GM12892 (cell line): ENCODE results near the gene ALG5.

Experiments
- POLR2A ChIP-seq: IDR thresholded peaks from 2 replicates; pipeline ENCODE4 v1.6.1; 2011; ENCODE audit warnings: low read depth, low read length, control low read depth
- POLR2AphosphoS5 ChIP-seq: IDR thresholded peaks from 2 replicates; pipeline ENCODE4 v1.6.1; 2011; ENCODE audit warnings: low read depth, low read length, control low read depth
- TAF1 ChIP-seq: IDR thresholded peaks from 2 replicates; pipeline ENCODE4 v1.6.1; 2011; ENCODE audit warnings: low read depth, mild to moderate bottlenecking, control low read depth, low read length, borderline replicate concordance

DNA sequence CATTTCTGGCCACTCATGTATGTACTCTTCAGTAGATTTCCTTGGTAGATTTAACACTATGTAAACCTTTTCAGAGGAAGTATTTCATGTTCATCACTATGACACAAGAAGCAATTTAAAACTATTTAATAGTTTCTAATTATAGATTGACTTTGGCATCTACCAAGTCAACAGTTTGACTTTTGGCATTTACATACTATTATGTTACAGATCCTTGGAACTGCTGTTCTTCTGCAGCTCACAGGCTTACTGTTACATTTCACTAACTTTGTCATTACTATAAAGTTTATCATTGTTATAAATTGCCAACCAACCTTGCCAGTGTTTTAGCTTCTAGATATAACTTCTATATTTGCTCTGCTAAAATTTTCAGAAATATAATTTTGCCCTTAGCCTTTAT, 41.6 kb upstream of the ALG5 start:
- TF ChIP-seq POLR2A (no peak), POLR2AphosphoS5 (no peak), TAF1 (no peak)
